HG03520 (cell line): Measurements from ENCODE around the gene CXCL16.
"Not testable (repeated sequence)": the region's sequence is repeated elsewhere in the genome, so short reads cannot be mapped to it uniquely, and the experiment has no call there.

ENCODE experiments used
- ATAC-seq: cut with Tn5 transposase; IDR thresholded peaks from one replicate; pipeline ENCODE4 v1.9.1; 2021; ENCODE audit warnings: mild to moderate bottlenecking, moderate library complexity; ENCODE audit not compliant: unreplicated experiment

Gene CXCL16

GRCh38 chr17:4699401-4700056 lies 40.2 kb downstream of the CXCL16 start:
- not testable (repeated sequence) for ATAC-seq

GRCh38 chr17:4696437-4696805 lies 43.3 kb downstream of the CXCL16 start:
- no peak for ATAC-seq

- ATAC-seq, result no peak
Measured at GRCh38 chr17:4693416-4693815, 46.3 kb downstream of the CXCL16 start.

GRCh38 chr17:4691686-4692085 lies 48.0 kb downstream of the CXCL16 start:
- no peak for ATAC-seq

GRCh38 chr17:4690745-4691144 lies 49.0 kb downstream of the CXCL16 start:
- ATAC-seq, result no peak

- ATAC-seq, result not testable (repeated sequence)
Measured at GRCh38 chr17:4689872-4690271, 49.9 kb downstream of the CXCL16 start.

- not testable (repeated sequence) for ATAC-seq
Measured at GRCh38 chr17:4683739-4684138, 56.0 kb downstream of the CXCL16 start.
